Gastroesophageal sphincter (tissue), 3 donors: ENCODE results near the gene TST.

ENCODE experiments used
- EP300 ChIP-seq: sonication (generic); formaldehyde crosslinking; IDR thresholded peaks from one replicate; pipeline ENCODE4 v1.6.1; 2017; ENCODE audit warnings: antibody characterized with exemption, mild to moderate bottlenecking
- TF ChIP-seq, protein P1 (sequence below), 4 experiments: fragments of 200-600 bp in 2 of 4; fragments of 450-650 bp in 2 of 4; sonication (generic) in 1 of 4; IDR thresholded peaks; one replicate each; pipeline ENCODE4 v1.5.1; 2017 to 2019; ENCODE audit warnings: antibody characterized with exemption in 4 of 4, mild to moderate bottlenecking in 2 of 4, moderate library complexity in 2 of 4

DNA sequence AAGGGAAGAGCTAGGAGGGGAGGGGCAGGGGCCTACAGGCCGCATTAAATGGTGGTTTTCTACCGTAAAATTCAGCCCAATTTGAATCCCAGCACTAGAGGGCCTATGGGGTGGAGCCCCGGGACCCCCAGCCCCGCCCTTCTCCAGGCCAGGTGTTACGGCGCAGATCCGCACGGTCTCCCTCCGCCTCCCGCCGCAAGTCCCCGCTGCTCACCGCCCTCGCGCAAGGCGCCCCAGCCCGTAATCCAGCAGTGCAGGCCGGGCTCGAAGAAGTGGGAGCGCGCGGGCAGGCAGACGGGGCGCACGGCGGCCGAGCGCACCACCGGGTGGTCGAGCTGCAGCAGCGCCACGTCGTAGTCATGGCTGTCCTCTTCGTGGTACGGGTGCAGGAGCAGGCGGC, 49.6 kb upstream of the TST start:
- TF ChIP-seq, protein P1, sequence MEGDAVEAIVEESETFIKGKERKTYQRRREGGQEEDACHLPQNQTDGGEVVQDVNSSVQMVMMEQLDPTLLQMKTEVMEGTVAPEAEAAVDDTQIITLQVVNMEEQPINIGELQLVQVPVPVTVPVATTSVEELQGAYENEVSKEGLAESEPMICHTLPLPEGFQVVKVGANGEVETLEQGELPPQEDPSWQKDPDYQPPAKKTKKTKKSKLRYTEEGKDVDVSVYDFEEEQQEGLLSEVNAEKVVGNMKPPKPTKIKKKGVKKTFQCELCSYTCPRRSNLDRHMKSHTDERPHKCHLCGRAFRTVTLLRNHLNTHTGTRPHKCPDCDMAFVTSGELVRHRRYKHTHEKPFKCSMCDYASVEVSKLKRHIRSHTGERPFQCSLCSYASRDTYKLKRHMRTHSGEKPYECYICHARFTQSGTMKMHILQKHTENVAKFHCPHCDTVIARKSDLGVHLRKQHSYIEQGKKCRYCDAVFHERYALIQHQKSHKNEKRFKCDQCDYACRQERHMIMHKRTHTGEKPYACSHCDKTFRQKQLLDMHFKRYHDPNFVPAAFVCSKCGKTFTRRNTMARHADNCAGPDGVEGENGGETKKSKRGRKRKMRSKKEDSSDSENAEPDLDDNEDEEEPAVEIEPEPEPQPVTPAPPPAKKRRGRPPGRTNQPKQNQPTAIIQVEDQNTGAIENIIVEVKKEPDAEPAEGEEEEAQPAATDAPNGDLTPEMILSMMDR (IDR thresholded peaks at IDR 0.05) = no peak
- TF ChIP-seq EP300 = no peak
